Progenitor cell of endocrine pancreas (in vitro differentiated cells): ENCODE data around the gene SRD5A1. TPM values are rescaled to one million over a fixed set of nuclear protein-coding genes. Genes with fewer than 3 reads are reported as not detected.

Experiments used
- DNase-seq: peaks from one replicate; pipeline ENCODE4 v3.0.0; 2021; ENCODE audit warnings: low spot score; ENCODE audit not compliant: unreplicated experiment
- H3K27ac Mint-ChIP-seq: 2 replicates; pipeline ENCODE4 v1.8.0; 2021; ENCODE audit warnings: mild to moderate bottlenecking, moderate library complexity, mixed read lengths
- H3K27me3 Mint-ChIP-seq: 2 replicates; pipeline ENCODE4 v1.8.0; 2021; ENCODE audit warnings: mixed read lengths
- H3K36me3 Mint-ChIP-seq: 2 replicates; pipeline ENCODE4 v1.8.0; 2022; ENCODE audit warnings: mixed read lengths; ENCODE audit not compliant: insufficient read depth
- H3K4me1 Mint-ChIP-seq: 2 replicates; pipeline ENCODE4 v1.8.0; 2021; ENCODE audit warnings: low read depth, mixed read lengths
- H3K4me3 Mint-ChIP-seq: 2 replicates; pipeline ENCODE4 v1.8.0; 2021; ENCODE audit warnings: low read depth, mild to moderate bottlenecking, moderate library complexity, mixed read lengths
- H3K9me3 Mint-ChIP-seq: 2 replicates; pipeline ENCODE4 v1.8.0; 2021; ENCODE audit warnings: low read depth, mixed read lengths
- total RNA-seq: library from RNA; stranded (reverse); gene quantifications from 2 replicates; pipeline ENCODE4 v1.2.1, GENCODE V29; 2021
- TF ChIP-seq, protein P1 (sequence below): fragments of 200-600 bp; sonication (generic); IDR thresholded peaks from one replicate; pipeline ENCODE4 v1.5.0; 2021; ENCODE audit warnings: antibody characterized with exemption, mild to moderate bottlenecking; ENCODE audit not compliant: unreplicated experiment

SRD5A1 gene
- total RNA-seq, 1 donor from 2014 or later: 24.8 TPM

DNA sequence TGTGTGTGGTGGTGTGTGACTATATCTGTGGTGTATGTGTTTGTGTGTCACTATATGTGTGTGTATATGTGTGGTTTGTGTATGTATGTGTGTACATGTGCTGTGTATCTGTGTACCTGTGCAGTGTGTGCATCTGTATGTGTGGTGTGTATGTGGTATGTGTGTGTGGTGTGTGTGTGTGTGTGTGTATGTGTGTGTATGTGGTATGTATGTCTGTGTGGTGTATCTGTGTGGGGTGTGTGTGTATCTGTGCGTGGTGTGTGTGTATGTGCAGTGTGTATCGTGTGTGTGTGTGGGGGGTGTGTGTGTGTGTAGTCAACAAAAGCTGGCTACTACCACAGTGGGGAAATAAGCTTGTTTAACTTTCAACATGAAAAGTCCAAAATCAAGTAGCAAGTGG is 48.4 kb downstream of the SRD5A1 start:
- Mint-ChIP-seq H3K4me3 (no peak overlapping the region), H3K36me3 (peaks cover 2% of the 10 kb centered on the region), H3K9me3 (no peaks in the 10 kb centered on the region), H3K27ac (no peak overlapping the region), H3K27me3 (peaks cover 21% of the 10 kb centered on the region), H3K4me1 (no peaks in the 10 kb centered on the region)
- no peak for DNase-seq
- TF ChIP-seq, protein P1, sequence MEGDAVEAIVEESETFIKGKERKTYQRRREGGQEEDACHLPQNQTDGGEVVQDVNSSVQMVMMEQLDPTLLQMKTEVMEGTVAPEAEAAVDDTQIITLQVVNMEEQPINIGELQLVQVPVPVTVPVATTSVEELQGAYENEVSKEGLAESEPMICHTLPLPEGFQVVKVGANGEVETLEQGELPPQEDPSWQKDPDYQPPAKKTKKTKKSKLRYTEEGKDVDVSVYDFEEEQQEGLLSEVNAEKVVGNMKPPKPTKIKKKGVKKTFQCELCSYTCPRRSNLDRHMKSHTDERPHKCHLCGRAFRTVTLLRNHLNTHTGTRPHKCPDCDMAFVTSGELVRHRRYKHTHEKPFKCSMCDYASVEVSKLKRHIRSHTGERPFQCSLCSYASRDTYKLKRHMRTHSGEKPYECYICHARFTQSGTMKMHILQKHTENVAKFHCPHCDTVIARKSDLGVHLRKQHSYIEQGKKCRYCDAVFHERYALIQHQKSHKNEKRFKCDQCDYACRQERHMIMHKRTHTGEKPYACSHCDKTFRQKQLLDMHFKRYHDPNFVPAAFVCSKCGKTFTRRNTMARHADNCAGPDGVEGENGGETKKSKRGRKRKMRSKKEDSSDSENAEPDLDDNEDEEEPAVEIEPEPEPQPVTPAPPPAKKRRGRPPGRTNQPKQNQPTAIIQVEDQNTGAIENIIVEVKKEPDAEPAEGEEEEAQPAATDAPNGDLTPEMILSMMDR: no peak

DNA sequence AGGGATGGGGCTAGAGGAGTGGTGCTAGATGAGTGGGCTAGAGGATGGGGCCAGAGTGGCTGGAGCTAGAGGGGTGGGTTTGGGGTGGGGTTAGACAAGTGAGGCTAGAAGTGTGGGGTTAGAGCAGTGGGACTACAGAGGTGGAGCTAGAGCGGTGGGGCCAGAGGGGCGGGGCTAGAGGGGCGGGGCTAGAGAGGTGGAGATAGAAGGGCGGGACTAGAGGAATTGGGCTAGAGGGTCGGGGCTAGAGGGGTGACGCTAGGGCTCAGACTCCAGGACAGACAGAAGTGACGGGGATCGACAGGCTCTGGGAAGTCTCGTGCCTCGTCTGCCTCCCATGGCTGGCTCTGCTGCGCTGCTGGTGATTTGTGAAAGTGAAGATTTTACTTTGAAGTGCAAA is 49.0 kb downstream of the SRD5A1 start:
- Mint-ChIP-seq H3K27ac (no peak overlapping the region), H3K27me3 (peaks cover 21% of the 10 kb centered on the region), H3K36me3 (no peaks in the 10 kb centered on the region), H3K4me1 (no peaks in the 10 kb centered on the region), H3K9me3 (no peaks in the 10 kb centered on the region), H3K4me3 (no peak overlapping the region)
- TF ChIP-seq, protein P1: no peak
- no peak for DNase-seq

DNA sequence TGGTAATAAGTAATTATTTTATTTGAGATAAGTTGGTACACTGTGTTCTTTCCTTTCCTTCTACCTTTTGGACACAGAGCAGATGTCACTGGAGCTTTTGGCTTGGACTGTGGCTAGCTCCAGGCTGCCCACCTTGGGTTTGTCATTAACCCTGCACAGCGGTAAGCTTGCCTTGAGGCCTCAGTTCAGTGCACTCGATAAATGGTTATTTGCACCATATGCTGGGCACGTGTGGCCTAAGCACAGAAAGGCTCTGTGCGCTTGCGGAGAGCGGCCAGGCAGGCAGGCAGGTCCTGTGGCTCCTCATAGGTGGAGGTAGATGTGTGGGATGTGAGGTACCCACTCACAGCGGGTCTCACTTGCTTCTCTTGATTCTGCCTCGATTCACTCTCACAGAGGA is 50.0 kb downstream of the SRD5A1 start:
- DNase-seq: no peak
- Mint-ChIP-seq H3K4me1 (peaks cover 3% of the 10 kb centered on the region), H3K9me3 (no peaks in the 10 kb centered on the region), H3K27ac (no peak overlapping the region), H3K27me3 (peaks cover 28% of the 10 kb centered on the region), H3K4me3 (no peak overlapping the region), H3K36me3 (no peaks in the 10 kb centered on the region)
- TF ChIP-seq, protein P1: no peak

DNA sequence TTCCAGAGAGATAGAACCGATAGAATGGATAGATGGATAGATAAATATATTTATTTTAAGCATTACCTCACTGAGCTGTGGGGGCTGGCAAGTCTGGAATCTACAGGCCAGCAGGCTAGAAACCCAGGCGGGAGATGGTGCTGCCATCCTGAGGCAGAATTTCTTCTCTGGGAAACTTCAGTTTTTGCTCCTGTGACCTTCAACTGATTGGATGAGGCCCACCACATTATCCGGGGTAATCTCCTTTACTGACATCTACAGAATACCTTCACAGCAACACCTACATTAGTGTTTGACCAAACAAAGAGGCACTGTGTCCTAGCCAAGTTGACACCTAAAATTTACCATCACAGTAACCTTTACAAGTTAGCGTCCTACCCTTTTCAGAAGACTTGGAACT is 50.8 kb downstream of the SRD5A1 start:
- peaks cover 3% of the 10 kb centered on the region for H3K4me1 Mint-ChIP-seq
- peaks cover 28% of the 10 kb centered on the region for H3K27me3 Mint-ChIP-seq
- H3K27ac Mint-ChIP-seq: no peak overlapping the region
- no peak overlapping the region for H3K4me3 Mint-ChIP-seq
- no peaks in the 10 kb centered on the region for H3K36me3 Mint-ChIP-seq
- TF ChIP-seq, protein P1: no peak
- DNase-seq: no peak
- H3K9me3 Mint-ChIP-seq: no peaks in the 10 kb centered on the region

DNA sequence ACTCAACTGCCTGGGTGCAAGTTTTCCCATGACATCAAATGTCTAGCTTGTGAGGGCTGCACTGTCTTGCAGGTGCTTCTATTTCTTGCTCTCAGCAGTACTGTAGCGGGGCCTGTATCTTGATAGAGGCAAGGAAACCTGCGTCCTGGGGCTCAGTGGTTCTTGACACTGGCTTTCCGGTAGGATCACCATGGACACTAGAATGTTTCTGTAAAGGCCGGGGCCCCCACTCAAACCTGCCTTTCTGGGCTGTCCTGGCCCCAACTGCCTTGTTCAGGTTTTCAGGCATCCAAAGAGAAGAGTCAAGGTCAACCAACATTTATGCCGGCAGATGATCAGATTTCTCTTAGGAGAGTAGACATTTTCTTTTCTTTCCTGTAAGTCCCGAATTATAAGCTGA is 53.3 kb downstream of the SRD5A1 start:
- Mint-ChIP-seq H3K27ac (no peak overlapping the region), H3K27me3 (peaks cover 38% of the 10 kb centered on the region), H3K4me1 (peaks cover 3% of the 10 kb centered on the region), H3K4me3 (no peak overlapping the region), H3K9me3 (no peaks in the 10 kb centered on the region), H3K36me3 (no peaks in the 10 kb centered on the region)
- TF ChIP-seq, protein P1: no peak
- DNase-seq: no peak
